CD4-positive, alpha-beta T cell treated with Interleukin-15 for 4 hours (primary cell): ENCODE data around the gene SLC13A5.
"Not testable (repeated sequence)": the region's sequence is repeated elsewhere in the genome, so short reads cannot be mapped to it uniquely, and the experiment has no call there.

Experiments used
- DNase-seq: peaks from one replicate; pipeline ENCODE4 v3.0.0-alpha.2; 2020; ENCODE audit warnings: low spot score

The SLC13A5 gene

DNA sequence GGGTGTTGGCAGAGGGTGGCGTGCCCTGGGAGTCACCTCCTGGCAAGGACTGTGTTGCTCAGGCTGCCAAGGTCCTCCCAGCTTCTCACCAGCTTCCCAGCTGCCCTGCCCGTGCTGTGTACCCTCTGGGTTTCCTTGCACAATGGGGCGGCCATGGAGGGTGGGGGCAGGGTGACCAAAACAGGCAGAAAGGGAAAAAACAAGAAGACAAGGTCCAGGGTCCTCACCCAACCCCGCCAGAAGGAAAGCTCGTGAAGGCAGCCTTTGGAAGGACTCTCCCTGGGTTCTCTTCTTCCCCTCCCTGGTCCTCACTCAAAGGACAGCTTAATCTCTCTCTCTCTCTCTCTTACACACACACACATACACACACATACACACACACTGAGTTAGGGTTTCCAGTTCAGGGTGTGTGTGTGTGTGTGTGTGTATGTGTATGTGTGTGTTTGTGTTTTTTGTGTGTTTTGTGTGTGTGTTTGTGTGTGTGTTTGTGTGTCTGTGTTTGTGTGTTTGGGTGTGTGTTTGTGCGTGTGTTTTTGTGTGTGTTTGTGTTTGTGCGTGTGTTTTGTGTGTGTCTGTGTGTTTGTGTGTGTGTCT lies 2.0 kb downstream of the SLC13A5 start:
- DNase-seq, result no peak

DNA sequence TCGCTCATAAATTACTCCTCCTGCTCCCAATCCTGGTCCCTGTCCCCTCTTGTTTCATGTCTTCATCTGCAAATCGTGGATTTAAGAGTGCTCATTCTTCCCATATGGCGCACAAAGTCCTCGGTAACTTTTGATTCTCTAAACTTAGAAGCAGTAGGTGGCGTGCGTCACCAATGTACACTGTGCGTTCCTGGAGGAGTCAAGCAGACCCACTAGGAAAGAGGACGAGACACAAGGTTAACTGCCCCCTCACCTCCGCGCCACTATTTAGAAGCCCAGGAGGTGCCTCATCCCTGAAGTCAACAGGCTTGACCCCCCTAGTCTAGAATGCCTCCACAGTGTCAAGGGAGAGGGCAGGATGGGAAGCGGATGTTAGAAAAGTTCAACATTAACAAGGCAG lies 2.9 kb downstream of the SLC13A5 start:
- no peak for DNase-seq

DNA sequence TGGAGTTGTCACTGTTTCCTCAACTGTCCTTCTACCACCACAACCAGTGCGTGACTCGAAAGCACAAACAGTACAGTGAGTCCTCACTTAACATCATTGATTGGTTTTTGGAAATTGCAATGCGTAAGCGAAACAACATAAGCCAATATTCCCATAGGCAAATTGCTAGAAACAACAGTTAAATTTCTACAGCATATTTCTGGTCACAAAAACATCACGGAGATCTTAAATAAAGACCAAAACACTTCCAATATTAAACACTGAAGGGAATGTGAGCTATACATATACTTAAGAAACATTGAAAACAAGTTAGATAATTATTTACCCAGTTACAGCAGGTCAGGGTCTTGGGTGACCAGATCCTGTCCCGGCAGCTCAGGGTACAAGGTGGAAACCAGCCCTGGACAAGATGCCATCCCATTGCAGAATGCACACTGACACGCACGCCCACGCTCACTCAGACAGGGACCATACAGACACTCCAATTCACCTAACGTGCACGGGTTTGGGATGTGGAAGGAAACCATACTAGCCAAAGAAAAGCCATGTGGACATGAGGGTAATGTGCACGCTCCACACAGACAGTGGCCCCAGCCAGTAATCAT lies 4.7 kb downstream of the SLC13A5 start:
- no peak for DNase-seq

DNA sequence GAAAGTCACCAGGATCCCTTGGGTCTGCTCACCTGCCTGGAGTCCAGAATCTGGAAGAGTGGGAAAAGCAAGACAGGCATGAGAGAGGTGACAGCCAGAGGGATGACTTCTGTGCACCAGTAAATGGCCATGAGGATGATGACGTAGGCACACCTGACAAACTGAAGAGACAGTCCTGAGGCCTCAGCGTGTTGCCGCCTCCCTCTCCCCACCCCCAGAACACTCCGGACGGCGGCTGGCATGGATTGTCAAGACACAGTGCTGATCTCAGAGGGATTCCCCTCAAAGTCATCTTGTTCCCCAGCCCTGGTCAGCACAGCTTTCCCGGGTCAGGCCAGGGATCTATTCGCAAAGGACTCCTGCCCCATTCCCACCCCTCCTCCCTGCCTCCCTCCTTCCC lies 6.2 kb downstream of the SLC13A5 start:
- no peak for DNase-seq

DNA sequence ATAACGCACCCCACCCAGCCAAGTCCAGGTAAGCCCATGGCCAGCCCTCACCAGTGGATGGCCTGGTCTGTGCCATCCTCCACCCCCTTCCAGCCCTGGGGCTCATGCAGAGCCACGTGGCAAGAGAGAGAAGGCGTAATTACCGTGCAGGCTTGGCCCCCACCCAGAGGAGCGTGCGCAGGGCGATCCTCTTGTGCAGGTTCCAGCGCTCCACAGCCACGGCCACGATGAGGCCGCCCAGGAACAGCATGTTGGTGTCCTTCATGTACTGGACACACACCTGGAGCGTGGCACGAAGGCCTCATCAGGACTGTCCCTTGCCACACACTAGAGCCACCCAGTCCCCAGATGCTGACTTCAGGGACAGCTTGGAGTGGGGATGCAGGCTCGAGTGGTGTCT lies 6.7 kb downstream of the SLC13A5 start:
- no peak for DNase-seq

DNA sequence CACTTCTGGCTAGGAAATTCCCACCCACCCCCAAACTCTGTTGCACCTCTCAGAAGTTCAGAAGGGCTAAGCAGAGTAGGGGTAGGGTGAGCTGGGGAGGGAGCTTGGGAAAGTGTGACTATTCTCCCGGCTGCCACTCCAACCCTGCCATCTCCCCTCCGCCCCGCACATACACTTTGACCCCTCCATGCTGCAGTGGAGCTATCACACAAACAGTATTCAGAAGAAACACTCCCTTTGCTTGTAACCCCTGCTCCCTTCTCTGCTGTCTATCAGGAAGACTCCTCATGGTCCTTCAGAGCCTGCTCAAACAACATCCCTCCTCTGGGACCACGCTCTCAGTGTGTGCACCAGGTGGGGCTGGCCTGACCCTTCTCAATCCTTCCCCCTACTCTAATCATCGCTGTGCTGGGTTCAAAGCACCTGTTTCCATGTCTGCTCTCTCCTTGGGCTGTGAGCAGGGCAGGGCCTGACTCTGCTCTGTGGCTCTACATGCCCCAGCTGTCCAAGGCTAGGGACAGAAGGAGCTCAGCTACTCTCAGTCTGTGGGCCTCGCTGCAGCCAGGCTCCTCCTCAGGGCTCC lies 8.6 kb downstream of the SLC13A5 start:
- no peak for DNase-seq

DNA sequence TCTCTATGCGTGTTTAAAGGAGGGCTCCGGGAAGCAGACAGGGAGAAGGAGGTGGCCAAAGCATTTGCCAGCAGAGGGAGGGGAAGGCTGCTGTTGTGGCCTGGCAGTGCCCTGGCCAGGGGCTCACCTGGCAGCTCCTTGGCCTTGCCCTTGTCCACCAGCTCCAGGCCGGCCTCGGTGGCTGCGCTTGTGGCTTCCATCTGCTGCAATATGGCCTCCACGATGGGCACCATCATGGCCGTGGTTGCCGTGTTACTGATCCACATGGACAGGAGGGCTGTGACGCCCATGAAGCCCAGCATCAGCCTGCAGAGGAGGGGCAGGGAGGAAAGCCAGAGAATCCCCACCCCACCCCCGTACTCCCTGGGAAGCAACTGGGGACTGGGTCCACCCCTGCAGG lies 9.4 kb downstream of the SLC13A5 start:
- DNase-seq, result no peak

DNA sequence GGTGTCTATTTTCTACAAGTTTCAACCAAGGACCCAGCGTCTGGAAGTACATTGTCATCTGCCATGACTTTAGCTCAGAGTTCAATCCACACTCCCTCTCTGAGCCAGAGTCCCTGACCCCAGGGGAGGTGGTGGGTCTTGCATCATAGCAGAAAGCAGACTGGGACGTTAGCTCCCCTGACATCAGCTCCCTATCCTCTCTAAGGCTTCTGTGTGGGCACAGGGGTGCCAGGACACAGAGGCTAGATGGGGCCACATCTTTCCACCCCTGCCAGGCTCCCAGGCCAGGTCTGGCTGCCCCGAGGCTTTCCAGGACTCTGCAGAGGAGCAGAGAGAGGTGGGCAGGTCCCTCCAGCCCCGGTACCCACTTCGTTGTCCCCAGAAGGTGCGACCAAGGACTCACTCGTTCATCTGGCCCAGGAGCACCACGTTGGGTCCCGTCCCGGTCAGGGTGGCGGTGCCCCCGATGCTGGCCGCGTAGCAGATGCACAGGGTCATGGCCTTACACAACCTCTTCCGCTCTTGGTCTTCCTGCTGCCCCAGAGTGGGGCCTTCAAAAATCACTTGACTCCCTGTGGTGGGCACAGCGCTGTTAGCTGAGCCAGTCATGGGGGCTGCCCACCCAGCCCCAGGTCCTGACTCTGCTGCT lies 10.5 kb downstream of the SLC13A5 start:
- no peak for DNase-seq

DNA sequence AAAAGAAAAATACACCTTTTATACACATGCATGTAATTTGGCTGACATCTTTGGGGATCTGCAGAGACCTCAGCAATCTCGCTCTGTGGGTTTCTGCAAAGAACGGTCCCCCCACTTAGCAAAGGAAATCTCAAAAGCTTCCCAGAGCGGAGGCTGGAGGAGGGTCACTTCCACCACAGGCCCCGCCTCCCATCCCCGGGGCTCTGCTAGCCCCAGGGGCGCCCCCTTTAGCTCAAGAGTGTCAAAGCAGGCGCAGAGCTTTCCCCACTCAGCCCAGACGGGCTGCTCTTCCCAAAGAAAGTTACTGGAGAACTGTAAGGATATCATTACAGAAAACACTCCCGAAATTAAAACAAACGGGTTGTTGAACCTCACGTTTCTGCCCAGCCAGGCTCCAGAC lies 11.4 kb downstream of the SLC13A5 start:
- DNase-seq, result no peak

DNA sequence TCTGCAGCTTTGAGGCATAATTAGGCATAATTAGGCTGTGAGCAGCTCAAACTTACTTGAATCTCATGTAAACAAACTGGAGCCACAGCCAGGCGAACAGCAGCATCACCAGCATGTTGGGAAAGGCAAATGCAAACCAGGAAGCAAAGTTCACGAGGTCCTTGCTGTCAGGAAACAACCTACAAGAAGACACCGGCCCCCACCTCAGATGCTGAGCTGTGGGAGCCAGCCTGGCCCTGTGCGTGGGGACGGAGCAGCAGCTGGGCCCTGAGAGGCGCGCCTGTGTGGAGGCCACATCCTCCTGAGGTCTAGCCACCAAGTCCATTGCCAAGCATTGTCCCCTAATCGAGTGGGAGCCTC lies 12.2 kb downstream of the SLC13A5 start:
- no peak for DNase-seq

DNA sequence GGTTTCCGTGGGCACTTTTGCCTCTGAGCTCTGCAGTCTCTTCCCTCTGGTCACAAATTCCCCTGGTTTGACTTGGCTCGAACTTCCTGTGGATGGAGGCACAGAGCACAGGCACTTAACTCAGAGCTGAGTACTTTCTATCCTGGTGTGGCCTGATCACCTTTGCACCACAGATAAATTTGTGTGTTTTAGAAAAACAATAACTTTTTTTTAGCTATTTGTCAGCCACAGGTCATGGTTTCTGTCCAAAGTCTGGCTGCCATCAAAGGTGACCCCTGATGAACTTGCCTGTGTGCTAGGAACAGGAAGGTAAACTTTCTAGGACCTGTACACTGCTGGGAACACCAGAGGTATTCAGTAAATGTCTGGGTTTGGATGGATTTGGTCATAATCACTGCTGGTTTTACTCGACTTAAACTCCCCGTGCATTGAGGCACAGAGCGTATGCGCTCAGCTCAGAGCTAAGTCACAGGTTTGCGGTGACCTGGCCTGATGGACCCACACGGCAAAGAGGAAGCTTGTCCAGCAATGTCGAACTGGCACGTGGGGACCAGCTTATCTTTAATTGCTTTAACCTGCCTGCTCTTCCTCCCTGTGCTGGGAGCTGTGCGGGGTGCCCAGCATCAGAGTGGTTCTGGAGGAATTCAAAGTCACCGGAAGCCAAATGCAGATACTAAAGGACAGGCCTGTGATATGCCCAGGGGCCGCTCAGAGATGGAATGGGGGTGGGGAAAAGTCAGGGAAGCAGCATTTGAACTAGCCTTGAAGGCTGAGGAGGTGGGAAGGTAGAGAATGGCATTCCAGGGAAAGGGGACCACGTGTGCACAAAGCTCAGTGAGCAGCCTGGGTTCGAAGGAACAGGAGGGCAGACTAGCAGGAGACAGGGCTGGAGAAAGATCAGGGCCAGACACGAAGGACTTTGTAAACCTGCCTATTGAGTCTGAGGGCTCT lies 12.9 kb downstream of the SLC13A5 start:
- DNase-seq, result no peak

DNA sequence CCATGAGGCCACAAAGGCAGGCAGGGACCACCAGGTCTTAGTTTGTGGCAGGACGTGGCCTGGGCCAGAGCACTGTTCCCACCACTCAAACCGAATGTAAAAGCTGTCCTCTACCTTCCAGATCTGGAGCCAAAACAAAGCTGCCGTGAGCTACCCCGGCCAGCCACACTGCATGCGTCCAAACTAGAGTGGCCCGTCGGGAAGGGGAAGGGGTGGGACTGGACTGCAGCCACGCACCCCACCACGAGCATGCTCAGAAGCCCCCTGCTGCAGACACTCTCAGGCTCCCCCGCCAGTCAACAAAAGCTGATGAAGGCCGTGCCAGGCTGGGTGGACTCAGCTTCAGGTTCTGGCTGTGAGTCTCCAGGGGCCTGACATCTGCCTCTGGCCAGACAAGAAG lies 15.2 kb downstream of the SLC13A5 start:
- no peak for DNase-seq

DNA sequence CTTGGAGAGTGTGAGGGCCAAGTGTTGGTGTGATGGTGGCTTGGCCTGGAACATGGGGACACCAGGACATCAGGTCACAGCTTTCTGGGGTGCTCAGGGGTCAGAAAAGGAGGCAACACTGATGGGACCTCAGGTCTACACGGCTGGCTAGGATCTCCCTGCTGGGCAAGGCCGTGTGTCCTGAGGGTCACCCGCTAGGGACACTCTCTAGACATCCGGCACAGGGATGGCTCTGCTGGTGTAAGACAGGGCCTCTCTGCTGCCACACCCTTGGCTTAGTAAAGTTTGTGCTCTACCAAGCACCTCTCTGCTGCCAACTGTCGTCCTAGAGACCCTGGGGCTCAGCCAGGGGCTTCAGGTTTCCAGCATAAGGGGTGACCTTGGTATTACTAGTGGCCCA lies 16.3 kb downstream of the SLC13A5 start:
- DNase-seq, result no peak

DNA sequence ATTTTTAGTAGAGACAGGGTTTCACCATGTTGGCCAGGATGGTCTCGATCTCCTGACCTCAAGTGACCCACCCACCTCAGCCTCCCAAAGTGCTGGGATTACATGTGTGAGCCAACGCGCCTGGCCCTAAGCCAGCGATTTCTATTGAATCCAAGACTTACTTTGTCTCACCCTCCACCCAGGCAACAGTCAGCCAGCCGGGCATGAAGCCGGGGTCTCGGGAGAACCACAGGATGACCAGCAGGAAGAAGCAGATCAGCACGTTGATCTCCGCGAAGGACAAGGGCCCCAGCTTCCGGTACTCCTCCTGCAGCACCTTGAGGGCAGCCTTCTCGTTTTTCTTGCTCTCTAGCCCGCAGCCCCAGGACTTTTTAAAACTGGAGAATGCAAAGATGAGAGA lies 17.6 kb downstream of the SLC13A5 start:
- DNase-seq, result no peak

DNA sequence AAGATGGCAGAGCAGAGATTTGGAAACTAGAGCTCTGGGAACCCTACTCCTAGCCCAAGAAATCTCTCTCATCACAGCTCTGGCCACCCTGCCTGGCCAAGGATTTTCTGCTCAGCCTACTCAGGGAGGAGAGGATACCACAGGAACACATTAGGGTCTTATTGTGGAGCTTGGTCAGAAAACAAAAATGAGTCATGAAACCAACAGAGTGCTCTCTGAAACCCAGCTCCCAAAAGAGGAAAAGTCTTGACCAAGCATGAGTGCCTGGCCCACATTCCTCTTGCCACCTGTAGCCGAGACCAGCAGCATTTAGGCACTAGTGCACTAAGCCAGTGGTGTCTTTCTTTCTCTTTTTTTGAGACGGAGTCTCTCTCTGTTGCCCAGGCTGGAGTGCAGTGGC lies 18.1 kb downstream of the SLC13A5 start:
- DNase-seq, result no peak

DNA sequence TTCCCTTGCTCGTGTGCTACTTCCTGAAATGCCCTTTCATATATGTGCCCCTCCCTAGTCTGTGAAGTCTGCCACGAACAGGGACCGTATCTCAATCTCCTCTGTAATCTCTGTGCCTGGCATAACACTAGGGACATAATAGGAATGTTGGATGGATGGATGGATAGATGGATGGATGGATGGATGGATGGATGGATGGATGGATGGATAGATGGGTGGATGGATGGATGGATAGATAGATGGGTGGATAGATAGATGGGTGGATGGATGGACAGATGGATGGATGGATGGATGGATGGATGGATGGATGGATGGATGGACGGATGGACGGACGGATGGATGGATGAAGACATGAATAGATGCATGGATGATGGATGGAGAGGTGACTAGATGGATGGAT lies 21.2 kb downstream of the SLC13A5 start:
- DNase-seq, result not testable (repeated sequence)

DNA sequence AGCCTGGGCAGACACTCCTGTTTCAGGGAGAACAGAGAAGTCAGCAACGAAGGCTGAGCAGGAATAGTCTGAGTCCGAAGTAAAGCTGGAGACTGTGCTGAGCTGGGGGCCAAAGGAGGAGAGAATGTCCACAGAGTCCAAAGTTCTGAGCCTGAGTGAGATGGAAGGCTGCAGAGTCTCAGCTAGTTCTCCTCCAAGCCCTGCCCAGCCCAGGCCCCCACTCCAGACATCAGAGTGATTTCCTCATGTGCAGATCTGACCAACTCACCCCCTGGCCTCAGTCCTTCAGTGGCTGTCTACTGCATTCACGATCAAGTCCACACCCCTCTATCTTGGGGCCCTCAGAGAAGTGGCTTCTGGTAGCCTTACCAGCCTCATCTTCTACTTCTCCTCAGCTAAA lies 21.6 kb downstream of the SLC13A5 start:
- DNase-seq, result no peak

DNA sequence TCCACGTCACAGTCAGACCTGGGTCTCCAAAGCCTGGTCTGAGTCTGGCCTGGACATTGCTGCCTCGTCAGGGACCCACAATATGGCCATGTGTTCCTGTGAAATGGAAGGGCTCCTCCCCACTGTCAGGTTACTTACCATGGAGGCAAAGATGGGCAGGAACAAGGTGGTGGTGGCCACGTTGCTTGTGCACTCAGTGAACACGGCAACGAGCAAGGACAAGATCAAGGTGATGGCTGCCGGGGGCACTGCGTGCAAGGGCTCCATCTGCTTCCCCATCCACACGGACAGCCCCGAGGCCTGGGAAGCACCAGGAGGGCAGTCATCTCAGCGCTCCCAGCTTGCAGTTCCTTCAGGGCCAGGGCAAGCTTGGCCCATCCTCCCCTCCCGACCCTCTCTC lies 22.5 kb downstream of the SLC13A5 start:
- DNase-seq, result no peak

DNA sequence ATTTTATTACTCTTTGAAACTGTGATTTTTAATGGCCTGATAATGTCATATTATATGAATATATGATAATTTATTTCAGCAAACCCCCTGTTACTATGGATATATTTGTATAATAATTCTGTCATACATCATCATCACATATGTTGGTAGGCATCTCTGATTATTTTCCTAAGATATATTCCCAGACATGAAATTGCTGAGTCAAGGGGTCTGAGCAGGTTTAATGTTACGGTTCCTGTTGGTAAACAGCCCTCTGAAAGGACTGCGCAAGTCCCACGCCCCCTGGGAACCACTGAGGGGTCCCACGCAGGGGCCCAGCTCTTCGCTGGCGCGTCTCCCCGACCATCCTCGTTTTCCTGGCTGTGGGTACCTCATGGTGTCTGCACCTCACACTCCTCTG lies 24.2 kb downstream of the SLC13A5 start:
- DNase-seq, result no peak

DNA sequence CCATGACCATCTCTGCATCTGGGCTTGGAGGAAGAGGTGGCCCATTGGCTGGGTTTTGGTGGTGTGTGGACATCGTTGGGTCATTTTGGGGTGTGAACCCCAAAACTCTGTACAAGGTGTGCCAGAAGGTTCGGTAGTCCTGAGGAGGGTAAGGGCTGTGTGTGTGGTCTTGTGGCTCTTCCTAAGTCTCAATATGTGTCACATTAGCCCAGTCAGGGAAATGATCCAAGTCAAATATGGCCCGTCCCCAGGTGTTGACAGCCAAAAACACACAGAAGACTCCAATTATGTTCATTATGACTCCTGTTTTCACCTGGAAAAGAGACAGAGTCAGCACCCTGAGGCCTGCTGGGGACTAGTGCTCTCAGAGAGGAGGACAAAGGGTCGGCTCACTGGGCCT lies 27.1 kb downstream of the SLC13A5 start:
- no peak for DNase-seq

DNA sequence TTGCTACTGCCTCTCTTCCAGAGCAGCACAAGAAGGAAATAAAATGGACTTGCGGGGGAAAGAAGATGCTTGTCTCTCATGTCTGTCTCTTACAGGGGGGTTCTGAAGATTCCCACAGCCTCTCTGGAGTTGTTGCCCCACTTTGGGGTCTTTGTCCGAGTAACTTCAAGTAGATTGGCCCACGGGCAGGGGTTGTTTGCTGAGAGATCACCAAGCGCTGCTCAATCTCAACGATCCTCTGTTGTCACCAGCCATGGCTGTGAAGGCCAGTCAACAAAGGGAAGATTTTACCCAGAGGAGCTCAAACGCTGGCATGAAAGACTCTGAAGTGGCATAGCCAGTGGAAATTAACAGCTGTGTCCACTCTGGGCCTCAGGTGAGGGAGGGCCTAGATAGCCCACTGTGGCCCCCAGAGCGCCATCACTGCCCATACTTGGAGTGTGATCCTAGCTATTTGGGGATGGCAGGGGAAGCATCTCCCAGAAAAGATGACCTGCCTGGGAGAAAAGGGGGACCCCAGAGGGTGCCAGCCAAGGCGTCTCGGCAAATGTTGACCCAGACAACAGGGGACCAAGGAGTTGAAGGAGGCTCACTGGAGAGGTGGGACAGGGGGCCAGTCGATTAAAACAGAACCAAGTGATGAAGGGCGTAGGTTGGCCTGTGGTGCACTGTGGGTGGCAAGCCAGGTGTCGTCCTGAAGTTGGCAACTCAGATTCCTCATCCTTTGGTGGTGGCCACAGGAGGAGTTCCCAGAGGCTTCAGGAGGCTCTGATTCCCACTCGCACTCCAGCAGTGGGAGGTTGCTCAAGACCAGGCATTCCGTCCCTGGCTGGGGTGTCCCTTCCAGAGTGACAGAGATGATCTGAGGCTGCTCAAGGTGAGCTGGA lies 28.0 kb downstream of the SLC13A5 start:
- no peak for DNase-seq

DNA sequence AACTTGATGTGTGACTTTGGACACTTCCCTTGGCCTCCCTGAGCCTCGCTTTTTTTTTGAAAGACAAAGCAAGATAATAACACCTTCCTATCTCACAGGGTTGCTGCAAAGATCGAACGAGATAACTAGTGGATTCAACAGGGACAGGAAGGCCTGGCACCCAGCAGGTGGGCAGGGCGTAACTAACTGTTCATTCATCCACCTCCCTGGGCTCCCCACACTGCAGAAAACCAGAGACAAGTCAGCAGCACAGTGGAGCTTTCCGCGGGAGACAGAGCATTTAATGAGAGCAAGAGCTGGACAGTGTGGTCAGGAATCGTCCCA lies 28.7 kb downstream of the SLC13A5 start:
- DNase-seq, result no peak
